ENCODE measurements around the gene AQP2.

AQP2 gene

DNA sequence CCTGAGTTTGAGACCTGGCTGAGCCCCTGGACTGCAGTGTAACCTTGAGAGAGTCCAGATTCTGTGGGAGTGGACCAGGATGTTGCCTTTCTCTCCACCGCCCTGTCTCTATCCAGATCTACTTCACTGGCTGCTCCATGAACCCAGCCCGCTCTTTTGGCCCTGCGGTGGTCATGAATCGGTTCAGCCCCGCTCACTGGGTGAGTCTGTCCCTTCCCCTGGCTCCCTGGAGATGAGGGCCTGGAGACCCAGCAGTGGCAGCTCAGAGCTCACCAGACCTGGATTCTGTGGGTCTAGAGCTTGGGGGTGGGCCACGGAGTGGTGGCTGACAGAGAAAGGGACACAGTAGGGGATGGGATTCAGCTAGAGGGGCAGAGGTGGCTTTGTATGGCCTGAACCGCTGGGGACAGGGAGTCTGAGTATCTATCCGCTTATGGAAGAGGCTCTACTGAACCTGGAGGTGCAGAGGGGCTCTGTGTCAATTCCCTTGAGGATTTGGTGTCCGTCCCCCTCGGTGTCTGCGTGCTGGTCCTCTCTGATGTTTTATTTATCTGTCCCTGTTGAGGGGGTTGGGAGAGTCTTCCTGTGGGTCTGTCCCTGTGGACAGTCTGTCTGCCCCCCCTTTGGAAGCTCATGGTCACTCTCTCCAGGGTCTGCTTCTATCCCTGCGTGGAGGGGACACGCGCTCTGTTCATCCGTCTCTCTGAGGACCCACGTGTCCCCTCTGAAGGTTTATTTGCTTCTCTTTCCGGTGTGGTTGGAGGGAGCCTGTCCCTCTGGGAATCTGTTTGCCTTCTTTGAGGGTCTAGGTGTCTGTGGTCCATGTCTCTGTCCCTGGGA lies 13.7 kb downstream of the AQP2 start:
- Histone ChIP-seq H3K36me3 (ENCODE audit: insufficient read depth, low read length) (no peaks in the 10 kb centered on the region), H3K4me2 (ENCODE audit: low read depth, low read length, poor library complexity, severe bottlenecking) (peak overlapping the region; percentile 57), H3F3A (ENCODE audit: low read depth) (0 out of 2 replicates have a peak, but pooled peaks cover 2% of the 10 kb centered on the region), H3K4me3 (ENCODE audit: low read length, poor library complexity, severe bottlenecking) (peak overlapping the region; percentile 50), H3K79me2 (ENCODE audit: insufficient read depth, low read length) (0 out of 2 replicates have a peak, but pooled peaks cover 4% of the 10 kb centered on the region), H3K9me3 (ENCODE audit: insufficient read depth, low read depth, low read length) (no peaks in the 10 kb centered on the region), H3K9ac (ENCODE audit: low read depth, low read length, poor library complexity, severe bottlenecking) (peak overlapping the region; percentile 47), H3K4me1 (ENCODE audit: insufficient read depth, low read length, poor library complexity, severe bottlenecking) (peaks cover 62% of the 10 kb centered on the region), H4K20me1 (ENCODE audit: insufficient read depth, low read length, poor library complexity, severe bottlenecking) (no peaks in the 10 kb centered on the region), H2AFZ (ENCODE audit: low read length) (no peak overlapping the region), H3K27me3 (ENCODE audit: insufficient read depth, low read length, poor library complexity, severe bottlenecking) (no peaks in the 10 kb centered on the region), H3K9me2 (replicated peaks; ENCODE audit: low read depth, low read length) (no peaks in the 10 kb centered on the region)
- TF ChIP-seq CTCF (conservative IDR thresholded peaks at IDR 0.05; ENCODE audit: low read length) = no peak
- no peak for TF ChIP-seq EZH2phosphoT487 (IDR thresholded peaks at IDR 0.05; ENCODE audit: borderline replicate concordance)

DNA sequence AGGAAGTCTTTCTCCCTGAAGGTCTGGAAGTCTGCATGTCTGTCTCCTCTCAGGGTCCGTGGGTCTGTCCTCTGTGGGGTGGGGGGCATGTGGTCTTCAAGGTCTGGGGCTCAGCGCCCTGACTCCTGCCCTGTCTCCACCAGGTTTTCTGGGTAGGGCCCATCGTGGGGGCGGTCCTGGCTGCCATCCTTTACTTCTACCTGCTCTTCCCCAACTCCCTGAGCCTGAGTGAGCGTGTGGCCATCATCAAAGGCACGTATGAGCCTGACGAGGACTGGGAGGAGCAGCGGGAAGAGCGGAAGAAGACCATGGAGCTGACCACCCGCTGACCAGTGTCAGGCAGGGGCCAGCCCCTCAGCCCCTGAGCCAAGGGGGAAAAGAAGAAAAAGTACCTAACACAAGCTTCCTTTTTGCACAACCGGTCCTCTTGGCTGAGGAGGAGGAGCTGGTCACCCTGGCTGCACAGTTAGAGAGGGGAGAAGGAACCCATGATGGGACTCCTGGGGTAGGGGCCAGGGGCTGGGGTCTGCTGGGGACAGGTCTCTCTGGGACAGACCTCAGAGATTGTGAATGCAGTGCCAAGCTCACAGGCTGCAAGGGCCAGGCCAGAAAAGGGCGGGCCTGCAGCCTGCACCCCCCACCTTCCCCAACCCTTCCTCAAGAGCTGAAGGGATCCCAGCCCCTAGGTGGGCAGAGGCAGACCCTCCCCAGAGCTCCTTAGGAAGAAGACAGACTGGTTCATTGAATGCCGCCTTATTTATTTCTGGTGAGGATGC lies 14.5 kb downstream of the AQP2 start:
- H4K20me1 ChIP-seq (ENCODE audit: insufficient read depth, low read length, poor library complexity, severe bottlenecking) = no peaks in the 10 kb centered on the region
- H3K36me3 ChIP-seq (ENCODE audit: insufficient read depth, low read length) = no peaks in the 10 kb centered on the region
- no peaks in the 10 kb centered on the region for H3K9me2 ChIP-seq (replicated peaks; ENCODE audit: low read depth, low read length)
- H3K4me3 ChIP-seq (ENCODE audit: low read length, poor library complexity, severe bottlenecking) = no peak overlapping the region
- no peak overlapping the region for H2AFZ ChIP-seq (ENCODE audit: low read length)
- 0 out of 2 replicates have a peak, but pooled peaks cover 4% of the 10 kb centered on the region for H3K79me2 ChIP-seq (ENCODE audit: insufficient read depth, low read length)
- H3K4me1 ChIP-seq (ENCODE audit: insufficient read depth, low read length, poor library complexity, severe bottlenecking) = peaks cover 62% of the 10 kb centered on the region
- no peaks in the 10 kb centered on the region for H3F3A ChIP-seq (ENCODE audit: low read depth)
- H3K4me2 ChIP-seq (ENCODE audit: low read depth, low read length, poor library complexity, severe bottlenecking) = peak overlapping the region; percentile 57
- peak overlapping the region; percentile 47 for H3K9ac ChIP-seq (ENCODE audit: low read depth, low read length, poor library complexity, severe bottlenecking)
- no peaks in the 10 kb centered on the region for H3K27me3 ChIP-seq (ENCODE audit: insufficient read depth, low read length, poor library complexity, severe bottlenecking)
- TF ChIP-seq CTCF (conservative IDR thresholded peaks at IDR 0.05; ENCODE audit: low read length) (no peak), EZH2phosphoT487 (IDR thresholded peaks at IDR 0.05; ENCODE audit: borderline replicate concordance) (no peak)
- H3K9me3 ChIP-seq (ENCODE audit: insufficient read depth, low read depth, low read length) = no peaks in the 10 kb centered on the region

DNA sequence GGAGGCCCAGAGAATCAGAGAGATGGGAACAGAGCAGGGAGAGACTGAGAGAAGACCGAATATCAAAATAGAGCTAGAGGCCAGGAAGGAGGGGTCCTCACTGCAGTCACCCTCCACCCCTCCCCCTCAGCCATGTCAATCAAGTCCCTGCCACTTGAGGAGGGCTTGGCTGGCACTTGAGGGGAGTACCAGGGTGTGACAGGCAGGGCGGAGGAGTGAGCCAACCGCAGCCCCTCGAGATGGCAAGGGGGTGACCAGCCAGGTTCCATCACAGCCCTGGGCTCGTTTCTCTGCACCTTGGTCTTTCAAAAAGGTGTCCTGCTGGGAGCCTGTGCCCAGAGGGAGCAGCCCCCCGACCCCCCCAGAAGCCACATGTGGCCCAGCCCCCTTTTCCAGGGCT lies 15.3 kb downstream of the AQP2 start:
- H3K36me3 ChIP-seq (ENCODE audit: insufficient read depth, low read length) = no peaks in the 10 kb centered on the region
- H3K9me3 ChIP-seq (ENCODE audit: insufficient read depth, low read depth, low read length) = no peaks in the 10 kb centered on the region
- no peak overlapping the region for H2AFZ ChIP-seq (ENCODE audit: low read length)
- H3K27me3 ChIP-seq (ENCODE audit: insufficient read depth, low read length, poor library complexity, severe bottlenecking) = no peaks in the 10 kb centered on the region
- 0 out of 2 replicates have a peak, but pooled peaks cover 4% of the 10 kb centered on the region for H3K79me2 ChIP-seq (ENCODE audit: insufficient read depth, low read length)
- H3K4me2 ChIP-seq (ENCODE audit: low read depth, low read length, poor library complexity, severe bottlenecking) = no peak overlapping the region
- H4K20me1 ChIP-seq (ENCODE audit: insufficient read depth, low read length, poor library complexity, severe bottlenecking) = no peaks in the 10 kb centered on the region
- no peak overlapping the region for H3K4me3 ChIP-seq (ENCODE audit: low read length, poor library complexity, severe bottlenecking)
- peaks cover 55% of the 10 kb centered on the region for H3K4me1 ChIP-seq (ENCODE audit: insufficient read depth, low read length, poor library complexity, severe bottlenecking)
- no peaks in the 10 kb centered on the region for H3K9me2 ChIP-seq (replicated peaks; ENCODE audit: low read depth, low read length)
- no peak for TF ChIP-seq CTCF (conservative IDR thresholded peaks at IDR 0.05; ENCODE audit: low read length)
- TF ChIP-seq EZH2phosphoT487 (IDR thresholded peaks at IDR 0.05; ENCODE audit: borderline replicate concordance) = no peak
- no peaks in the 10 kb centered on the region for H3F3A ChIP-seq (ENCODE audit: low read depth)
- H3K9ac ChIP-seq (ENCODE audit: low read depth, low read length, poor library complexity, severe bottlenecking) = no peak overlapping the region
